Panc1 (cell line): Measurements from ENCODE around the gene GOLGA3. TPM values are rescaled to one million over a fixed set of nuclear protein-coding genes. Genes with fewer than 3 reads are reported as not detected.

Experiments
- ATAC-seq: fragments of 200-7000 bp; cut with Tn5 transposase; 2 replicates; pipeline ENCODE4 v1.9.1; 2020; ENCODE audit warnings: mild to moderate bottlenecking, moderate library complexity
- BruUV-seq: library from RNA; stranded (reverse); fragments of 400-500 nt; replicated peaks from 2 replicates; lab custom pipeline; 2021; lab: Mats Ljungman, UMichigan
- CTCF ChIA-PET: fragments of 300-600 bp; sonication (Branson Sonifier 250); formaldehyde crosslinking; loops from one replicate; lab custom pipeline; 2022; ENCODE audit warnings: antibody characterized with exemption; lab: Charles Lee
- POLR2A ChIA-PET: fragments of 300-600 bp; sonication (Branson Sonifier 250); formaldehyde crosslinking; loops from one replicate; lab custom pipeline; 2022; ENCODE audit warnings: antibody characterized with exemption; lab: Charles Lee
- DNase-seq: peaks from one replicate; pipeline ENCODE4 v3.0.0-alpha.2; 2010; ENCODE audit warnings: low read depth, low spot score
- H3K27ac ChIP-seq: 2 replicates; pipeline ENCODE4 v1.5.1; 2011; ENCODE audit warnings: mild to moderate bottlenecking, low read length, inconsistent platforms
- H3K27me3 ChIP-seq: fragments of 200-500 bp; sonication (Bioruptor generic); 2 replicates; pipeline ENCODE4 v1.6.0; 2014; ENCODE audit warnings: low read length, inconsistent platforms; ENCODE audit not compliant: control insufficient read depth, insufficient read depth
- H3K36me3 ChIP-seq: fragments of 200-500 bp; sonication (Bioruptor generic); 2 replicates; pipeline ENCODE4 v1.5.1; 2014; ENCODE audit warnings: inconsistent platforms, mild to moderate bottlenecking, low read length, moderate library complexity; ENCODE audit not compliant: control insufficient read depth, insufficient read depth
- H3K4me1 ChIP-seq: 2 replicates; pipeline ENCODE4 v1.5.1; 2011; ENCODE audit warnings: inconsistent platforms, mild to moderate bottlenecking, low read length, moderate library complexity; ENCODE audit not compliant: control insufficient read depth, insufficient read depth
- H3K4me3 ChIP-seq, 2 experiments: 2 replicates each; pipeline ENCODE4 v1.5.1; 2011 to 2012; ENCODE audit warnings: low read depth in 2 of 2, low read length in 2 of 2, mild to moderate bottlenecking in 2 of 2, inconsistent platforms in 1 of 2, moderate library complexity in 1 of 2
- H3K9me3 ChIP-seq: fragments of 200-500 bp; sonication (Bioruptor generic); 2 replicates; pipeline ENCODE4 v1.5.1; 2014; ENCODE audit warnings: low read depth, mild to moderate bottlenecking, inconsistent platforms, low read length, moderate library complexity; ENCODE audit not compliant: control insufficient read depth, insufficient read depth
- CTCF ChIP-seq: fragments of 450-650 bp; IDR thresholded peaks from 2 replicates; pipeline ENCODE4 v1.5.1; 2017; ENCODE audit warnings: mild to moderate bottlenecking
- POLR2AphosphoS5 ChIP-seq: IDR thresholded peaks from 2 replicates; pipeline ENCODE4 v1.6.1; 2012; ENCODE audit warnings: mild to moderate bottlenecking, low read depth, low read length, moderate library complexity
- SIN3A ChIP-seq: IDR thresholded peaks from 2 replicates; pipeline ENCODE4 v1.6.1; 2012; ENCODE audit warnings: low read depth, mild to moderate bottlenecking, low read length, moderate library complexity, borderline replicate concordance; ENCODE audit not compliant: insufficient read depth
- TCF7L2 ChIP-seq: IDR thresholded peaks from 2 replicates; pipeline ENCODE4 v1.6.1; 2011; ENCODE audit warnings: mild to moderate bottlenecking, low read depth, low read length, inconsistent platforms
- in situ Hi-C: cut with HindIII; loops from 2 replicates; pipeline ENCODE4 v1.10.0; 2016; ENCODE audit warnings: low sequenced_read_pairs, low pct_unique_long_range_greater_than_20kb
- intact Hi-C: fragments of 100-400 bp; cut with micrococcal nuclease; formaldehyde crosslinking; loops from one replicate; pipeline ENCODE4 v1.10.0; 2022; ENCODE audit not compliant: unreplicated experiment
- total RNA-seq: library from RNA; stranded (reverse); gene quantifications from one replicate; pipeline ENCODE4 v1.2.1, GENCODE V29; 2021; ENCODE audit not compliant: unreplicated experiment
- TF ChIP-seq, protein P1 (sequence below), 2 experiments: IDR thresholded peaks; 2 replicates each; pipeline ENCODE4 v1.6.1; 2011 to 2012; ENCODE audit warnings: low read depth in 2 of 2, control low read depth in 1 of 2, low read length in 1 of 2, mild to moderate bottlenecking in 1 of 2, moderate library complexity in 1 of 2; ENCODE audit not compliant: insufficient read depth in 1 of 2

Gene GOLGA3
- total RNA-seq, 1 experiment from 2014 or later, result 61.1 TPM

DNA sequence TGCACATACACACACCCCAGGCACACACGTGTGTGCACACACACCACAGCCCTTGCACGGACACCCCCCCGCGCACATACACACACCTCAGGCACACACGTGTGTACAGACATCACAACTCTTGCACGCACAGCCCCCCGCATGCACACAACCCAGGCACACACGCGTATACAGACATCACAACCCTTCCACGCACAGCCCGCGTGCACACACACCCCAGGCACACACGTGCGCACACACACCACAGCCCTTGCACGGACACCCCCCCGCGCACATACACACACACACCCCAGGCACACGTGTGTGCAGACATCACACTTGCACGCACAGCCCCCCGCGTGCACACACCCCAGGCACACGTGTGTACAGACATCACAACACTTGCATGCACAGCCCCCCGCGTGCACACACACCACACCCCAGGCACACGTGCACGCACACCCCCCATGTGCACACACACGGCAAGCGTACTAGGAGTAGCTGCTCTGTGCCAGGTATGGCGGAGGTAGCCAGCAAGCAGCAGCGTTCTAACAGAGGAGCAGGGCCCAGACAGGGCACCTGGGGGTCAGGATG, 48.8 kb downstream of the GOLGA3 start:
- in situ Hi-C loops (no loop called here), intact Hi-C loops (no loop called here)
- BruUV-seq, result no TSS peak
- DNase-seq (no peak), ATAC-seq (no peak)
- peaks cover 10% of the 10 kb centered on the region for H3K36me3 ChIP-seq
- H3K9me3 ChIP-seq, result no peaks in the 10 kb centered on the region
- no peaks in the 10 kb centered on the region for H3K27me3 ChIP-seq
- no peak overlapping the region for H3K27ac ChIP-seq
- no peaks in the 10 kb centered on the region for H3K4me1 ChIP-seq
- POLR2A ChIA-PET, result no interaction called here
- H3K4me3 ChIP-seq, result no peak overlapping the region
- CTCF ChIA-PET, result no interaction called here
- TF ChIP-seq POLR2AphosphoS5 (no peak), TCF7L2 (no peak), SIN3A (no peak), CTCF (no peak)
- TF ChIP-seq, protein P1, sequence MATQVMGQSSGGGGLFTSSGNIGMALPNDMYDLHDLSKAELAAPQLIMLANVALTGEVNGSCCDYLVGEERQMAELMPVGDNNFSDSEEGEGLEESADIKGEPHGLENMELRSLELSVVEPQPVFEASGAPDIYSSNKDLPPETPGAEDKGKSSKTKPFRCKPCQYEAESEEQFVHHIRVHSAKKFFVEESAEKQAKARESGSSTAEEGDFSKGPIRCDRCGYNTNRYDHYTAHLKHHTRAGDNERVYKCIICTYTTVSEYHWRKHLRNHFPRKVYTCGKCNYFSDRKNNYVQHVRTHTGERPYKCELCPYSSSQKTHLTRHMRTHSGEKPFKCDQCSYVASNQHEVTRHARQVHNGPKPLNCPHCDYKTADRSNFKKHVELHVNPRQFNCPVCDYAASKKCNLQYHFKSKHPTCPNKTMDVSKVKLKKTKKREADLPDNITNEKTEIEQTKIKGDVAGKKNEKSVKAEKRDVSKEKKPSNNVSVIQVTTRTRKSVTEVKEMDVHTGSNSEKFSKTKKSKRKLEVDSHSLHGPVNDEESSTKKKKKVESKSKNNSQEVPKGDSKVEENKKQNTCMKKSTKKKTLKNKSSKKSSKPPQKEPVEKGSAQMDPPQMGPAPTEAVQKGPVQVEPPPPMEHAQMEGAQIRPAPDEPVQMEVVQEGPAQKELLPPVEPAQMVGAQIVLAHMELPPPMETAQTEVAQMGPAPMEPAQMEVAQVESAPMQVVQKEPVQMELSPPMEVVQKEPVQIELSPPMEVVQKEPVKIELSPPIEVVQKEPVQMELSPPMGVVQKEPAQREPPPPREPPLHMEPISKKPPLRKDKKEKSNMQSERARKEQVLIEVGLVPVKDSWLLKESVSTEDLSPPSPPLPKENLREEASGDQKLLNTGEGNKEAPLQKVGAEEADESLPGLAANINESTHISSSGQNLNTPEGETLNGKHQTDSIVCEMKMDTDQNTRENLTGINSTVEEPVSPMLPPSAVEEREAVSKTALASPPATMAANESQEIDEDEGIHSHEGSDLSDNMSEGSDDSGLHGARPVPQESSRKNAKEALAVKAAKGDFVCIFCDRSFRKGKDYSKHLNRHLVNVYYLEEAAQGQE (IDR thresholded peaks at IDR 0.05; ENCODE audit: insufficient read depth in 1 of 2, low read depth in 2 of 2, low read length in 1 of 2), result no peak

GRCh38 chr12:132777614-132778013, 51.1 kb downstream of the GOLGA3 start:
- TF ChIP-seq POLR2AphosphoS5, result no peak
- TF ChIP-seq SIN3A, result no peak
- TF ChIP-seq, protein P1 (IDR thresholded peaks at IDR 0.05; ENCODE audit: insufficient read depth in 1 of 2, low read depth in 2 of 2, low read length in 1 of 2), result no peak
- no peak for TF ChIP-seq TCF7L2
- no peak for TF ChIP-seq CTCF
- no peak overlapping the region for H3K27ac ChIP-seq
- no peaks in the 10 kb centered on the region for H3K4me1 ChIP-seq
- in situ Hi-C loops, result no loop called here
- POLR2A ChIA-PET, result no interaction called here
- CTCF ChIA-PET, result no interaction called here
- H3K4me3 ChIP-seq, result no peak overlapping the region
- no peaks in the 10 kb centered on the region for H3K9me3 ChIP-seq
- intact Hi-C loops, result no loop called here
- no TSS peak for BruUV-seq
- H3K27me3 ChIP-seq, result no peaks in the 10 kb centered on the region
- ATAC-seq (no peak), DNase-seq (no peak)
- peaks cover 18% of the 10 kb centered on the region for H3K36me3 ChIP-seq
